HG03060 (cell line): ENCODE data around the gene TFDP3.

ENCODE experiments used
- ATAC-seq: cut with Tn5 transposase; IDR thresholded peaks from one replicate; pipeline ENCODE4 v1.9.1; 2021; ENCODE audit warnings: low read depth, moderate number of reproducible peaks; ENCODE audit not compliant: unreplicated experiment

The TFDP3 gene

DNA sequence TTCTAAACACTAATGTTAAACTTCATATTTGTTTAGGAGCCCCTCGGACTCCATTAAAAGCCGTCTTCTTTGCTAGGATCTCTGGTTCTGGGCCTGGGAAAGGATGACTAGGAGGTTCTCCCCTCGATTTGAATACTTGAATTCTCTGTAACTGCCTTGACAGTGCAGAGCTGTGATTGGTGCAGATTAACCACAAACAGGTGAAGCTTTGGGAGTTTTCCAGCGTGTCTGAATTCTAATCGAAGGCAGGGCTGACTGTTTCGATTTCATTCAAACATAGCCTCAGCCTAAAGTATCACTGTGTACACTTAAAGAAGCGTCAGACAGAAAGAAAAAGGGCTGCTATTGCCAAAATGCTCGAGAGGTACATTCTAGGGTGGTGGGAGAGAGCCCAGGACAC is 29.0 kb downstream of the TFDP3 start:
- no peak for ATAC-seq

DNA sequence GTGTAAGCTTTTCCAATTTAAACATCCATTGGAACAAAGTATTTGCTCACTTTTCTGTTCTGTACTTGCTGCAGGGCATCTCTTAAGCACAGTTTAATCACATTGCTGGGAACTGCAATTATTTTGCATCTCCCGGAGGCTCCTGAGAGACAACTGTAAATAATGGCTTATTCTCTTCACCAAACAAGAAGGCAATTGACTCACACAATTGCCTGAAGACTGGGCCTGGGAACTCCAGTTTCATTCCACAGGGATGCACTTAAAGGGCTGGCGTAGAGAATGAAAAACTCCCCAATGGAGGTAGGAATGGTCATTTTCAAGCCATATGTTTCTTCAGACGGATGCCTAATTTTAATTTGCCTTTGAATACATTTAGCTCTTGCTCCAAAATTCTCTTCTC is 29.5 kb downstream of the TFDP3 start:
- ATAC-seq: no peak

DNA sequence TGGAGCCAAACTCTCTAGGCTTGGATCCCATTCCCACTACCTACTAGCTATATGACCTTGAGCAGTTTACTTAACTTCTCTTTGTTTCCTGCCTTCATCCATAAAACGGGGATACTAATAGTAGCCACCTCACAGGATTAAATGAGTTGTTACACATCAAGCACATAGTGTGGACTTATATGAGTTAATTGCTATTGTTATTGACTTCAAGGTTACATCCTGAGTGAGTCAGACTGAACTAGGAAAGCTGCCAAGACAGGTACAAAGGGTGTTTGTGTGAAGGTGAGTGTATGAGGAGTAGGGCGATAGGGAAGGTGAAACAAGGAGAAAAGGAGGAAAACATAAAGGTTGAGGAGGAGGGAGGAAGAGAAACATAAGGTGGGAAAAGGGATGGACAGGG is 32.2 kb downstream of the TFDP3 start:
- no peak for ATAC-seq

DNA sequence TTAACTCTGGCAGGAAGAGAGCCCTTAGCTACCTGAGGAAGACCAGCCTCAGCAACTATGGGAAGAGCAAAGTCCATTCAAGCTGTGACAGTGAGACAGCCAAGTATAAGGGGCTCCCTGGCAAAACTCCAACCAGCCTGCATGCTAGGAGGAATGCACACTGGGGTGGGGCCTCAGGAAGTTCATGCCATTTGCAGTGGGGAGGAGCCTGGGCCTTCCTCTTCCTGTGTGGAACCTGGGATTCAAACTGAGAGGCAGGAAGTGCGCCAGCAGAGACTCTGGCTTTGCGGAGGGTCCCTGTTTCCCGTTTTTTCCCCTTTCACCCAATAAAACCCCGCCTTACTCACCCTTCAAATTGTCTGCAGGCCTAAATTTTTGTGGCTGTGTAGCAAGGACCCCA is 33.0 kb downstream of the TFDP3 start:
- ATAC-seq: no peak

DNA sequence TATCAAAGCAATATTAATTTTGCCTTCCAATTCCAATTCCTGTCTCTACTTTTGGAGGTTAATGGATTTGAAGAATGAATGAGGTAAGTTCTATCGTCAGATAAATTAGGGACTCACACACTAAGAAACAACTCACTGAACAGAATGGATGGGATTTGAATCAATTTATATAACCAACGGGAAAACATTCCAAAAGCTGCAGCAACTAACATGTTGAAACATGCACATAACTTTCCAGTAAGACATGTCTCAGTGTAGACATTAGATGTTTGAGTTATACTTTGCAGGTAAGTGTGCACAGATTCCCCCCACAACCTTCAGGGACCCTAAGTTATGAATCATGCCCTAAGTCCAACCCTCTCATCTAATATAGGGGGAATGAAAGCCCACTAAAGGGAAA is 34.3 kb downstream of the TFDP3 start:
- ATAC-seq: no peak

DNA sequence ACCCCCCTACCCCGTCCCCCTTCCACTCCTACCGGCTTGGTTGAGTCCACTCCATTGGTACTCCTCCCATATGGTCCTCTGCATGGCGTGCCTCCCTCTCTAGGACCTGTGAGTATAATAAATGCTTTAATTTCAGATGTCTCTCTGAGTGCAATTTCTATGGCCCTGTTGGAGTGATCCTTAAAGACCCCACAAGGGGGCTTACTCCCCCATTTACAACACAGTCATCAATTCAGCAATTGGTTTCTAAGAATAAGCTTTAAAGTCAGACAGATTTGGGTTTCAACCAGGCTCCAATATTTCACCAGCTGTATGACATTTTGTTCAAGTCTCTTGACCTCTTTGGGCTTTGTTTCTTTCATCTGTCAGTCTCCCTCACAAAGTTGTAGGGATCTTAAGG is 38.7 kb downstream of the TFDP3 start:
- ATAC-seq: no peak

DNA sequence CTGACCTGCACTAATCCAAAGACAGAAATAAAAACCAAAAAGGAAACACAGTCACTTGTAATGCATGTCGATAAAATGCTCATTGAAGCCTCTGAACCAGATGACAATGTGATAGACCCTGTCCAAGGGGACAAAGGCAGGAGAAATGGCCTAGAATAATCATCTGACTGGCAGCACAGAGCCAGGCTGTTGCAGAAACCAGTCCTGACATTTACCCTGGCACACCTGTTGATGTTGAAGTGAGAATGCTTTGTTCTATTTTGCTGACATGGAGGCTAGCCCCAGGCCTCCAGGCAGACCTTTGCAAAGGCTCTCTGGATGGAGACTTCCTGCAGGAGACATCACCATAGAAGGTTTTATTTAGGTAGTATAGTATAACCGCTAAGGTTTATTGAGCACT is 41.0 kb downstream of the TFDP3 start:
- no peak for ATAC-seq

DNA sequence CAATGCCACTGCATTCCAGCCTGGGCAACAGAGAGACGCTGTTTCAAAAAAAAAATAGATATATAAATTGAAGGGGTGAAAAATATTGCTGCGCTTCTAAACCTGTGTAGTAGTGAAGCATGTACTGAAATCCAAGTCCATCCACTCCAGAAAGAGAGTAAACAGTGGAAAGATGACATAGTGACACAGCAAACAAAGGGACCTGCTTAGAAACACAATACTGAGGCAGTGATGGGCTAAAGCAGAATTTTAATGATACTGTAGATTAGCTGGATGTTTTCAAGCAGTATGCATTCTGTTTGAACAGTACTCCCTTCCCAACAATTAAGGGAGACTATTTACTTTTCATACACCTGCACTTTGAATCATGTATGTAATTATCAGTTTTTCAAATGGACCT is 42.5 kb downstream of the TFDP3 start:
- no peak for ATAC-seq

DNA sequence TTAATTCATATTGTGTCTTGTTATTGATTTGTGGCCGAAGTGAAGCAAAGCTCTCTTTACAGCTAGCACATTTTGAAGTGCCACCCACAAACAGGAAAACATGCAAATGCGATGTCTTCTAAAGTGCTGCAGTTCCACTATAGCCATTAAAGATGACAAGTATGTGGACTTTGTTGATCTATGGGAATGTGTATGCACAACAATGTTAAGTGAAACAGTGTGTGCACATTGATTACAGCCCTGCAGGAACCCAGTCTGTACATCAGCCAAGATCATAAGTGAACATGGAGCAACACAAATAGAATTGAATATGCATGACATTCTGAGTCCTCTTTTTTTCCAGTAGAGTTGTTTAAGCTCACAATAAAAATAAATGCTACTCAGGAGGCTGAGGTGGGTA is 43.0 kb downstream of the TFDP3 start:
- no peak for ATAC-seq

DNA sequence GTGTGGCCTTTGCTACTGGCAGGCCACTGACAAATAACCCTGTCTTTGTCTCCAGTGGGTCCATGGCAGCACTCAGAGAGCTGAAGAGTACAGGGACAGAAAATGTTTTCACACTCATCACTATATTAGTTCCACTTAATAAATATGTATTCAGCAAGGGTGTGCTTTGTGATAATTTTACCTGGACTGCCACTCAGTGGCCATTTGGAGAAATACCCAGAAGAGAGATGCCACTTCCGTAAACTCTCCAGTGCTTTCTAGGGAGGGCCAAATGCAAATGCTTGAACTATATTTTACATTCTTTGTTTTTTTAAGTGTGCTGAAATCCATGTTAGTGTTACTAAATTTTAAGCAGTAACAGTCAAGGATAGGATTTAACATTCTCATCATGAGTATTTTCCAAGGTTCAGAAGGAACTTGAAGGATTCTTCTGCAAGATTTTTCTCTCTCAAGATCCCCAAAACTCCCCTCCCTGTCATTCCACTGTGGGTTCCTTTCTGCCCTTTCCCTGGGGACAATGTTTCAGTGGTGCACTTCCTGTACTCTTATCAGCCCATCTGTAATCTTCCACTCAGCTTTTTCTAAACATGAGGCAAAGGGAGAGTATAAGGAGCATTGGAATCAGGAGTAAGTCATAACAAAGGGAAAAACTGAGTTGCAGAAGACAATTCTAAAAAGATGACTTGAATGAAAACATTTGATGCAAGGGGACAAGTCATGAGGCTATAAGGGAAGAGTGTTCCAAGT is 46.0 kb downstream of the TFDP3 start:
- ATAC-seq: no peak
